Endodermal cell (in vitro differentiated cells): ENCODE measurements around the gene KMT2B. TPM values are rescaled to one million over a fixed set of nuclear protein-coding genes. Genes with fewer than 3 reads are reported as not detected.

Experiments used
- DNase-seq: peaks from one replicate; pipeline ENCODE4 v3.0.0-alpha.2; 2017
- H3K27ac ChIP-seq: 2 replicates; pipeline ENCODE4 v1.5.1; 2013; ENCODE audit warnings: mild to moderate bottlenecking, low read depth, low read length, moderate library complexity
- H3K27me3 ChIP-seq: 2 replicates; pipeline ENCODE4 v1.6.1; 2013; ENCODE audit warnings: mild to moderate bottlenecking, low read length, moderate library complexity; ENCODE audit not compliant: insufficient read depth, control insufficient read depth, poor library complexity, severe bottlenecking
- H3K36me3 ChIP-seq: 2 replicates; pipeline ENCODE4 v1.7.0; 2013; ENCODE audit warnings: mild to moderate bottlenecking, low read length, moderate library complexity; ENCODE audit not compliant: control insufficient read depth, insufficient read depth
- H3K4me1 ChIP-seq: one replicate; pipeline ENCODE4 v1.7.0; 2013; ENCODE audit warnings: low read length; ENCODE audit not compliant: control insufficient read depth, insufficient read depth
- H3K4me3 ChIP-seq: 2 replicates; pipeline ENCODE4 v1.5.1; 2013; ENCODE audit warnings: mild to moderate bottlenecking, low read length, moderate library complexity
- H3K9ac ChIP-seq: 2 replicates; pipeline ENCODE4 v1.6.1; 2013; ENCODE audit warnings: mild to moderate bottlenecking, low read length, moderate library complexity; ENCODE audit not compliant: poor library complexity, severe bottlenecking; ENCODE audit errors: extremely low read depth
- H3K9me3 ChIP-seq: 2 replicates; pipeline ENCODE4 v1.6.1; 2013; ENCODE audit warnings: mild to moderate bottlenecking, low read length, moderate library complexity; ENCODE audit not compliant: control insufficient read depth
- H3K27ac Mint-ChIP-seq: 2 replicates; pipeline ENCODE4 v1.8.0; 2020; ENCODE audit warnings: mixed read lengths
- H3K27me3 Mint-ChIP-seq: 2 replicates; pipeline ENCODE4 v1.8.0; 2021; ENCODE audit warnings: mild to moderate bottlenecking, mixed read lengths; ENCODE audit not compliant: insufficient read depth
- H3K36me3 Mint-ChIP-seq: 2 replicates; pipeline ENCODE4 v1.8.0; 2020; ENCODE audit warnings: low read depth, mixed read lengths
- H3K4me1 Mint-ChIP-seq: 2 replicates; pipeline ENCODE4 v1.8.0; 2020; ENCODE audit warnings: mixed read lengths
- H3K4me3 Mint-ChIP-seq: 2 replicates; pipeline ENCODE4 v1.8.0; 2020; ENCODE audit warnings: mild to moderate bottlenecking, moderate library complexity, mixed read lengths
- H3K9me3 Mint-ChIP-seq: 2 replicates; pipeline ENCODE4 v1.8.0; 2020; ENCODE audit warnings: mild to moderate bottlenecking, mixed read lengths
- WGBS, 2 experiments: methylation state at CpG; one replicate each; pipeline versions ENCODE4 v1.1.5 to v1.1.7; 2013; ENCODE audit warnings: missing lambda C conversion rate in 2 of 2, mixed read lengths in 1 of 2; ENCODE audit not compliant: insufficient coverage in 1 of 2, insufficient read length in 1 of 2; 5-methylcytosine and 5-hydroxymethylcytosine counted together
- total RNA-seq, 2 donors: library from RNA; stranded (reverse); fragmentation: NEBNext Ultra II Directional in 1 of 2; extraction: Animal tissue kit (Norgen Biotek cat#: 25700) in 1 of 2; gene quantifications; 2 replicates in 1 of 2; 3 replicates in 1 of 2; pipeline ENCODE4 v1.2.1, GENCODE V29; 2021
- TF ChIP-seq, protein P1 (sequence below): fragments of 200-600 bp; sonication (generic); conservative IDR thresholded peaks from 2 replicates; pipeline ENCODE4 v1.5.0; 2021; ENCODE audit warnings: antibody characterized with exemption, mild to moderate bottlenecking

Gene KMT2B
- total RNA-seq, 2 donors from 2014 or later, result 48.1 to 54.0 TPM

GRCh38 chr19:35780717-35781116 lies 62.9 kb downstream of the KMT2B start:
- Histone ChIP-seq H3K27ac (no peak overlapping the region), H3K27me3 (peaks cover 11% of the 10 kb centered on the region), H3K36me3 (no peaks in the 10 kb centered on the region), H3K4me3 (no peak overlapping the region), H3K9me3 (no peaks in the 10 kb centered on the region), H3K4me1 (peaks cover 3% of the 10 kb centered on the region), H3K9ac (no peak overlapping the region)
- peaks cover 19% of the 10 kb centered on the region for H3K4me1 Mint-ChIP-seq
- H3K4me3 Mint-ChIP-seq, result no peak overlapping the region
- H3K27ac Mint-ChIP-seq, result no peak overlapping the region
- no peaks in the 10 kb centered on the region for H3K36me3 Mint-ChIP-seq
- peaks cover 29% of the 10 kb centered on the region for H3K27me3 Mint-ChIP-seq
- DNase-seq, result no peak
- H3K9me3 Mint-ChIP-seq, result no peaks in the 10 kb centered on the region
- WGBS, 2 experiments, result 97 to 100% methylated on average over 4 to 20 of the region's 20 CpGs
- TF ChIP-seq, protein P1, sequence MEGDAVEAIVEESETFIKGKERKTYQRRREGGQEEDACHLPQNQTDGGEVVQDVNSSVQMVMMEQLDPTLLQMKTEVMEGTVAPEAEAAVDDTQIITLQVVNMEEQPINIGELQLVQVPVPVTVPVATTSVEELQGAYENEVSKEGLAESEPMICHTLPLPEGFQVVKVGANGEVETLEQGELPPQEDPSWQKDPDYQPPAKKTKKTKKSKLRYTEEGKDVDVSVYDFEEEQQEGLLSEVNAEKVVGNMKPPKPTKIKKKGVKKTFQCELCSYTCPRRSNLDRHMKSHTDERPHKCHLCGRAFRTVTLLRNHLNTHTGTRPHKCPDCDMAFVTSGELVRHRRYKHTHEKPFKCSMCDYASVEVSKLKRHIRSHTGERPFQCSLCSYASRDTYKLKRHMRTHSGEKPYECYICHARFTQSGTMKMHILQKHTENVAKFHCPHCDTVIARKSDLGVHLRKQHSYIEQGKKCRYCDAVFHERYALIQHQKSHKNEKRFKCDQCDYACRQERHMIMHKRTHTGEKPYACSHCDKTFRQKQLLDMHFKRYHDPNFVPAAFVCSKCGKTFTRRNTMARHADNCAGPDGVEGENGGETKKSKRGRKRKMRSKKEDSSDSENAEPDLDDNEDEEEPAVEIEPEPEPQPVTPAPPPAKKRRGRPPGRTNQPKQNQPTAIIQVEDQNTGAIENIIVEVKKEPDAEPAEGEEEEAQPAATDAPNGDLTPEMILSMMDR, result no peak

DNA sequence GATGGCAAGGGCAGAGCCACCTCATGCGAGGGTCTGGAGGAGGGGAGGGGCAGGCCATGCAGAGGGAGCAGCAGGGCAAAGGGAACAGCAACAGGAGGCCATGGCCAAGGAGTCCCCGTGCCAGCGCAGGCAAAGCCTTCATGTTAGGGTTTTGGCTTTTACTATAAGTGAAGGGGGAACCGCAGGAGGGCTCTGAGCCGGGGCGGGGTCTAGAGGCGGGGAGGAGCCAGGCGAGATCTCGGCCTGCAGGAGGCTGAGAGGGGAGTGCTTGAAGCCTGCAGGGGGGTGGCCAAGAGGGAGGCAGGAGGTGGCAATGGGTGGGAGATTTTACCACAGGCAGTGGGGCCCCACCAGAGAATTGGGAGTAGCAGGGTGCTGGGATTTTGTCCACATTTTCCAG lies 63.8 kb downstream of the KMT2B start:
- no peaks in the 10 kb centered on the region for H3K9me3 ChIP-seq
- no peak overlapping the region for H3K4me3 Mint-ChIP-seq
- no peak overlapping the region for H3K27ac ChIP-seq
- no peaks in the 10 kb centered on the region for H3K4me1 ChIP-seq
- peaks cover 4% of the 10 kb centered on the region for H3K27me3 ChIP-seq
- peaks cover 18% of the 10 kb centered on the region for H3K4me1 Mint-ChIP-seq
- no peaks in the 10 kb centered on the region for H3K9me3 Mint-ChIP-seq
- 57 to 60% methylated on average over 2 to 9 of the region's 9 CpGs for WGBS, 2 experiments
- TF ChIP-seq, protein P1, result no peak
- H3K27me3 Mint-ChIP-seq, result peaks cover 21% of the 10 kb centered on the region
- no peak overlapping the region for H3K9ac ChIP-seq
- no peaks in the 10 kb centered on the region for H3K36me3 ChIP-seq
- DNase-seq, result peak; percentile 77
- no peak overlapping the region for H3K27ac Mint-ChIP-seq
- no peak overlapping the region for H3K4me3 ChIP-seq
- H3K36me3 Mint-ChIP-seq, result no peaks in the 10 kb centered on the region

DNA sequence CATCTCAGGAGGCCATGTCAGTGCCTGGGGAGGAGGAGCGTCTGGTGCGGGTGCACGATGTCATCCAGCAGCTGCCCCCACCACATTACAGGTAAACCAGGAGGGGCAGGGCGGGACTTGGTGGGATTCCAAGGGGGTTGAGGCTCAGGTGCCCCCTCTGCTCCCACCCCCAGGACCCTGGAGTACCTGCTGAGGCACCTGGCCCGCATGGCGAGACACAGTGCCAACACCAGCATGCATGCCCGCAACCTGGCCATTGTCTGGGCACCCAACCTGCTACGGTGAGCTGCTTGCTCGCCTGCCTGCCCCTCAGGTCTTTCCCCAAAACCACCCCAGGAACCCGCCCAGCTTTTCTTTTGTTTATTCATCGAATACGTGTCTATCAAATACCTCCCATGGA lies 64.8 kb downstream of the KMT2B start:
- H3K27ac Mint-ChIP-seq, result no peak overlapping the region
- H3K27me3 Mint-ChIP-seq, result peaks cover 11% of the 10 kb centered on the region

More for the DNA sequence above, 64.8 kb downstream of the KMT2B start:
- H3K9me3 ChIP-seq, result no peaks in the 10 kb centered on the region
- WGBS, 2 experiments, result 90 to 95% methylated on average over 7 to 12 of the region's 12 CpGs
- H3K9ac ChIP-seq, result no peak overlapping the region
- Mint-ChIP-seq H3K4me3 (no peak overlapping the region), H3K4me1 (peaks cover 9% of the 10 kb centered on the region), H3K9me3 (no peaks in the 10 kb centered on the region), H3K36me3 (no peaks in the 10 kb centered on the region)
- H3K27me3 ChIP-seq, result no peaks in the 10 kb centered on the region
- H3K4me1 ChIP-seq, result no peaks in the 10 kb centered on the region
- no peaks in the 10 kb centered on the region for H3K36me3 ChIP-seq
- no peak for DNase-seq
- no peak overlapping the region for H3K4me3 ChIP-seq
- TF ChIP-seq, protein P1, result no peak
- no peak overlapping the region for H3K27ac ChIP-seq
